ENCODE results near the gene HTR3B. TPM values are rescaled to one million over a fixed set of nuclear protein-coding genes. Genes with fewer than 3 reads are reported as not detected.

Gene HTR3B
- polyA plus RNA-seq, 1 of the 3 experiments (the other 2 are of a cell fraction), result not detected

DNA sequence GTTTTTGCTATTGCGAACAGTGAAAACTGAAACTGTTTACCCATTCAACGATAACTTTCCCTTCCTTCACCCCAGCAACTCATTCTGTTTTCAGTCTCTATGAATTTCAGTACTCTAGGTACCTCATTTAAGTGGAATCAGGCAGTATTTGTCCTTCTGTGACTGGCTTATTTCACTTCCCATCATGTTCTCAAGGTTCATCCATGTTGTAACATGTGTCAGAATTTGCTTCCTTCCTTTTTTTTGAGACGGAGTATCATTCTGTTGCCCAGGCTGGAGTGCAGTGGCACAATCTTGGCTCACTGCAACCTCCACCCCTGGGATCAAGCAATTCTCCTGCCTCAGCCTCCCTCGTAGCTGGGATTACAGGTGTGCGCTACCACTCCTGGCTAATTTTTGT is 23.7 kb downstream of the HTR3B start:
- ChIA-PET CTCF (no interaction called here), POLR2A (no interaction called here)
- no peak overlapping the region for H3K4me3 ChIP-seq (ENCODE audit: low read depth in 2 of 2, low read length in 1 of 2)
- H3K36me3 ChIP-seq (replicated peaks in 1 of 2; ENCODE audit: control insufficient read depth in 1 of 2, insufficient read depth in 2 of 2, low read length in 1 of 2), result no peaks in the 10 kb centered on the region
- no peaks in the 10 kb centered on the region for H3K9me3 ChIP-seq
- no peaks in the 10 kb centered on the region for H4K20me1 ChIP-seq (ENCODE audit: insufficient read depth)
- no peaks in the 10 kb centered on the region for H3F3A ChIP-seq (replicated peaks; ENCODE audit: insufficient read depth)
- H3K27ac ChIP-seq (ENCODE audit: low read depth in 2 of 2, low read length in 1 of 2), result no peak overlapping the region
- H2AFZ ChIP-seq (ENCODE audit: low read depth), result no peak overlapping the region
- H3K27me3 ChIP-seq (ENCODE audit: insufficient read depth), result no peaks in the 10 kb centered on the region; the same call in 1 of the 2 replicates
- no peak overlapping the region for H3K4me2 ChIP-seq
- WGBS (ENCODE audit: low lambda C conversion rate), result 78% methylated on average over 5 of the region's 5 CpGs
- H3K9ac ChIP-seq, result no peak overlapping the region
- no peaks in the 10 kb centered on the region for H3K79me2 ChIP-seq (ENCODE audit: insufficient read depth)
- TF ChIP-seq REST (IDR thresholded peaks at IDR 0.05; ENCODE audit: low read depth, low read length) (no peak), SIN3A (IDR thresholded peaks at IDR 0.05; ENCODE audit: borderline replicate concordance, low read depth, low read length) (no peak), ZBTB33 (IDR thresholded peaks at IDR 0.05; ENCODE audit: borderline replicate concordance, low read depth) (no peak), EP300 (IDR thresholded peaks at IDR 0.05; ENCODE audit: borderline replicate concordance in 1 of 2, low read depth in 1 of 2, low read length in 1 of 2) (no peak), YY1 (IDR thresholded peaks at IDR 0.05; ENCODE audit: low read depth) (no peak), IRF3 (IDR thresholded peaks at IDR 0.05; ENCODE audit: low read depth, low read length) (no peak), TEAD4 (IDR thresholded peaks at IDR 0.05; ENCODE audit: borderline replicate concordance, insufficient read depth) (no peak), RXRA (IDR thresholded peaks at IDR 0.05; ENCODE audit: borderline replicate concordance, low read depth) (no peak), SMC3 (IDR thresholded peaks at IDR 0.05; ENCODE audit: low read depth, low read length) (no peak), FOXJ3 (CRISPR knock-in tag; IDR thresholded peaks at IDR 0.05) (no peak), RCOR1 (IDR thresholded peaks at IDR 0.05; ENCODE audit: low read length) (no peak)
- no peaks in the 10 kb centered on the region for H3K4me1 ChIP-seq (ENCODE audit: control insufficient read depth in 1 of 2, insufficient read depth in 2 of 2, low read depth in 1 of 2, low read length in 1 of 2)
- H3K9me2 ChIP-seq, result no peaks in the 10 kb centered on the region
- no peak for DNase-seq
